Transverse colon (tissue), 4 donors: ENCODE results near the gene C4orf36. TPM values are rescaled to one million over a fixed set of nuclear protein-coding genes. Genes with fewer than 3 reads are reported as not detected.

Experiments used
- DNase-seq: peaks from one replicate; pipeline ENCODE4 v3.0.0-alpha.2; 2019
- H3K27ac ChIP-seq, 4 donors: fragments of 200-600 bp; sonication (generic); 2 replicates each; pipeline ENCODE4 v1.5.1; 2016 to 2018; ENCODE audit warnings: inconsistent platforms in 4 of 4
- H3K27me3 ChIP-seq: fragments of 200-600 bp; sonication (generic); 2 replicates; pipeline ENCODE4 v1.5.1; 2017; ENCODE audit warnings: inconsistent platforms
- H3K36me3 ChIP-seq, 4 donors: fragments of 200-600 bp; sonication (generic); 2 replicates each; pipeline ENCODE4 v1.5.1; 2017 to 2019; ENCODE audit warnings: inconsistent platforms in 4 of 4
- H3K4me1 ChIP-seq, 4 donors: fragments of 200-600 bp; sonication (generic); 2 replicates each; pipeline ENCODE4 v1.5.1; 2017 to 2020; ENCODE audit warnings: inconsistent platforms in 4 of 4
- H3K4me3 ChIP-seq, 4 donors: fragments of 200-600 bp; sonication (generic); 1 replicate in 1 of 4; 2 replicates in 3 of 4; pipeline versions ENCODE4 v1.5.1 to v1.6.1; 2017 to 2019; ENCODE audit warnings: inconsistent platforms in 4 of 4
- H3K9me3 ChIP-seq, 2 donors: fragments of 200-600 bp; sonication (generic); 2 replicates each; pipeline ENCODE4 v1.5.1; 2017 to 2019; ENCODE audit warnings: inconsistent platforms in 2 of 2
- CTCF ChIP-seq, 5 experiments: fragments of 200-600 bp in 3 of 5; fragments of 450-650 bp in 2 of 5; sonication (generic) in 3 of 5; IDR thresholded peaks; 1 replicate in 2 of 5; 2 replicates in 3 of 5; pipeline ENCODE4 v1.5.1; 2016 to 2017; ENCODE audit warnings: antibody characterized with exemption in 5 of 5, inconsistent platforms in 3 of 5, mild to moderate bottlenecking in 2 of 5, moderate library complexity in 1 of 5
- EP300 ChIP-seq: sonication (generic); formaldehyde crosslinking; IDR thresholded peaks from one replicate; pipeline ENCODE4 v1.6.1; 2017; ENCODE audit warnings: antibody characterized with exemption, low read depth
- POLR2A ChIP-seq: fragments of 450-650 bp; IDR thresholded peaks from one replicate; pipeline ENCODE4 v1.6.1; 2016; ENCODE audit warnings: antibody characterized with exemption, mild to moderate bottlenecking, moderate library complexity
- POLR2AphosphoS5 ChIP-seq, 3 donors: sonication (generic); formaldehyde crosslinking; IDR thresholded peaks; one replicate each; pipeline ENCODE4 v1.6.1; 2016; ENCODE audit warnings: antibody characterized with exemption in 3 of 3
- WGBS, 2 donors: methylation state at CpG; one replicate each; pipeline ENCODE4 v1.1.5; 2018; ENCODE audit warnings: low coverage in 1 of 2; 5-methylcytosine and 5-hydroxymethylcytosine counted together
- in situ Hi-C, 4 donors: fragments of 200-750 bp; cut with MboI; loops; one replicate each; pipeline versions ENCODE4 v1.15.0 to v1.15.1; 2017; ENCODE audit warnings: low sequenced_read_pairs in 3 of 4, low pct_ligation_motif_present in 1 of 4, low pct_unique_long_range_greater_than_20kb in 1 of 4
- intact Hi-C: fragments of 100-400 bp; cut with DNase I; formaldehyde crosslinking; loops from one replicate; pipeline ENCODE4 v1.15.1; 2023; ENCODE audit warnings: low total_unique reads
- total RNA-seq, 4 donors: library from RNA; depleted of rRNA; stranded (reverse); fragments of >200 nt; gene quantifications; one replicate each; pipeline ENCODE4 v1.1.0, GENCODE V29; 2016

Gene C4orf36
- total RNA-seq, 4 donors from 2014 or later: 0.27 to 0.32 TPM; not detected in 2

GRCh38 chr4:86924811-86925210, 32.6 kb upstream of the C4orf36 start:
- intact Hi-C loops (no loop called here), in situ Hi-C loops (loop anchor here (5.0 to 25.0 kb wide), 5 partner anchors 167 to 312 kb away; no protein-coding TSS in a partner anchor)
- H3K36me3 ChIP-seq: no peaks in the 10 kb centered on the region
- no peak for DNase-seq
- TF ChIP-seq POLR2AphosphoS5 (IDR thresholded peaks at IDR 0.05): no peak
- no peak overlapping the region for H3K4me3 ChIP-seq
- no peaks in the 10 kb centered on the region for H3K9me3 ChIP-seq
- no peaks in the 10 kb centered on the region for H3K27me3 ChIP-seq
- 25 to 32% methylated on average over 2 of the region's 2 CpGs for WGBS, 2 donors
- peaks cover 0 to 7% (median 0%) of the 10 kb centered on the region in 4 donors for H3K4me1 ChIP-seq
- no peak overlapping the region for H3K27ac ChIP-seq

DNA sequence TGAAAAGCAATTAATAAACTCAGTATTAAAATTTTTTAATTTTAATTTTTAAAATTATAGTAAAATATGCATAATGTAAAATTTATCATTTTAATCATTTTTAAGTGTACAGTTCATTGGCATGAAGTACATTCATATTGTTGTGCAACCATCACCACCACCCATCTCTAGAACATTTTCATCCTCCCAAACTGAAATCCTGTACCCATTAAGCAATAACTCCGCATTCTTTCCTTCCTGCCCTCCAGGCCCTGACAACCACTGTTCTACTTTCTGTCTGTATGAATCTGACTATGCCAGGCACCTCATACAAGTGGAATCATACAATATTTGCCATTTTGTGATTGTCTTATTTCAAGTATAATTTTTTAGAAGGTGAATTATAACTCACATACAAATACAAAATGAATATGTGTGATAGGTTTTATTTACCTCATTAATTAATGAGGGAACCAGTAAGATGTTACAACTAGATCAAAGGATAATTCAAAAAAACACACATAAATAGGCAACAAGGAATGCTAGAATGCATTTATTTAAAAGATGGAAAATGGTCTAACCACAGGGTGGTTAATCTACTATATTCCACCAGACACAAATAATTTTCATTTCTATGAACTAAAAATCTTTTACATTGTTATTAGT, 29.5 kb upstream of the C4orf36 start:
- no peak for TF ChIP-seq CTCF (IDR thresholded peaks at IDR 0.05)
- TF ChIP-seq EP300: no peak
- no peak for TF ChIP-seq POLR2AphosphoS5 (IDR thresholded peaks at IDR 0.05)
- TF ChIP-seq POLR2A: no peak
- intact Hi-C loops (no loop called here), in situ Hi-C loops (loop anchor here (5.0 to 25.0 kb wide), 5 partner anchors 171 to 316 kb away; no protein-coding TSS in a partner anchor)
- Histone ChIP-seq H3K27ac (no peak overlapping the region), H3K9me3 (no peaks in the 10 kb centered on the region), H3K4me1 (peaks cover 0 to 3% (median 0%) of the 10 kb centered on the region in 4 donors), H3K4me3 (no peak overlapping the region), H3K27me3 (no peaks in the 10 kb centered on the region), H3K36me3 (no peaks in the 10 kb centered on the region)
- WGBS, 2 donors: 92 to 100% methylated on average over 1 of the region's 1 CpG
- DNase-seq: no peak

DNA sequence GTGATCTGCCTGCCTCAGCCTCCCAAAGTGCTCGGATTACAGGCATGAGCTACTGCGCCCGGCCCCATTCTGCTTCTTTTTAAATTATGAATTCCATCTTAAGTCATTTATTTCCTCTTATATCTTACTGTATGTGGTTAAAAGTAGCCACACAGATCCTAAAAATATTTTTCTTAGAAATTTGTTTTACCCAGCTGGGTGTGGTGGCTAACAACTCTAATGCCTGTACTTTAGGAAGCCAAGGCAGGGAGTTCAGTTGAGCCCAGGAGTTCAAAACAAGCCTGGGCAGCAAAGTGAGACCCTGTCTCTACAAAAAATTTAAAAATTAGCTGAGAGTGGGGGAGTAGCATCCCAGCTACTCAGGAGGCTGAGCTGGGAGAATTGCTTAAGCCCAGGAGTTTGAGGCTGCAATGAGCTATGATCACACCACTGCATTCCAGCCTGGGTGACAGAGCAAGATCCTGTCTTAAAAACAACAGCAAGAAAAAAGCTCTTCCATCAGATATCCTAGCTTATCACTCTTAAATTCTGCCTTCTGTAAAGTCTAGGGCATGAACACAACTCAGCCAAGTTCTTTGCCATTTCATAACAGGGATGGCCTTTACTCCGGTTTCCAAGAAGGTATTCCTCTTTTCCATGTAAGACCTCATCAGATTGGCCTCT, 27.5 kb upstream of the C4orf36 start:
- TF ChIP-seq CTCF (IDR thresholded peaks at IDR 0.05) (no peak), POLR2AphosphoS5 (IDR thresholded peaks at IDR 0.05) (no peak), POLR2A (no peak), EP300 (no peak)
- Histone ChIP-seq H3K4me1 (peaks cover 0 to 3% (median 0%) of the 10 kb centered on the region in 4 donors), H3K27ac (no peak overlapping the region), H3K27me3 (no peaks in the 10 kb centered on the region), H3K4me3 (no peak overlapping the region), H3K9me3 (no peaks in the 10 kb centered on the region), H3K36me3 (no peaks in the 10 kb centered on the region)
- no peak for DNase-seq
- in situ Hi-C loops (loop anchor here (5.0 to 25.0 kb wide), 5 partner anchors 173 to 318 kb away; no protein-coding TSS in a partner anchor), intact Hi-C loops (no loop called here)
- WGBS, 2 donors: 85 to 96% methylated on average over 4 of the region's 4 CpGs

DNA sequence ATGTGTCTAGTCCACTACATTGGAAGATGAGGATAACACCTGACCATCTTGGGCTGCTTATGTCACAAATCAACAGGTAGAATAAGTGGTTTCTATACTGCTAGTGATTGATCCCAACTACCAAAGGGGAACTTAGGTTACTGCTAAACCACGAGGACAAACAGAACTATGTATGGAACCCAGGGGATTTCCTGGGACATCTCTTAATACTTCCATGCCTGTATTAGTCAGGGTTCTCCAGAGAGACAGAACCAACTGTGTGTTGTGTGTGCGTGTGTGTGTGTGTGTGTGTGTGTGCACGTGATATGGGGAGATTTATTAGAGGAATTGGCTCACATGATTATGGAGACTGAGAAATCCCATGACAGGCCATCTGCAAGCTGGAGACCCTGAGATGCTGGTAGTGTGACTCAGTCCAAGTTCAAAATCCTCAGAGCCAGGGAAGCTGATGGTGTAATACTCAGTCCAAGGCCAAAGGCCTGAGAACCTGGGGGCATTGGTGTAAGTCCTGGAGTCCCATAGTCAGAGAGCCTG, 26.4 kb upstream of the C4orf36 start:
- H3K36me3 ChIP-seq: no peaks in the 10 kb centered on the region
- in situ Hi-C loops: loop anchor here in 3 of 4 donors (25.0 kb wide), 1 partner anchor 319 kb away; no protein-coding TSS in a partner anchor
- H3K27ac ChIP-seq: no peak overlapping the region
- H3K27me3 ChIP-seq: no peaks in the 10 kb centered on the region
- WGBS, 2 donors: 32 to 39% methylated on average over 3 of the region's 3 CpGs
- DNase-seq: no peak
- H3K9me3 ChIP-seq: no peaks in the 10 kb centered on the region
- no peak overlapping the region for H3K4me3 ChIP-seq
- TF ChIP-seq POLR2A: no peak
- no peak for TF ChIP-seq POLR2AphosphoS5 (IDR thresholded peaks at IDR 0.05)
- no peak for TF ChIP-seq CTCF (IDR thresholded peaks at IDR 0.05)
- no peak for TF ChIP-seq EP300
- intact Hi-C loops: no loop called here
- H3K4me1 ChIP-seq: peaks cover 0 to 3% (median 0%) of the 10 kb centered on the region in 4 donors
